A673 (cell line): ENCODE measurements around the gene PACS2. TPM values are rescaled to one million over a fixed set of nuclear protein-coding genes. Genes with fewer than 3 reads are reported as not detected.

ENCODE experiments used
- BruUV-seq: library from RNA; stranded (reverse); fragments of 400-500 nt; replicated peaks from 2 replicates; lab custom pipeline; 2021; lab: Mats Ljungman, UMichigan
- CTCF ChIA-PET: fragments of 300-600 bp; sonication (Branson Sonifier 250); formaldehyde crosslinking; loops from one replicate; lab custom pipeline; 2022; ENCODE audit warnings: antibody characterized with exemption; lab: Charles Lee
- POLR2A ChIA-PET: fragments of 300-600 bp; sonication (Branson Sonifier 250); formaldehyde crosslinking; loops from one replicate; lab custom pipeline; 2022; ENCODE audit warnings: antibody characterized with exemption; ENCODE audit not compliant: low non-redundant PET; lab: Charles Lee
- DNase-seq: peaks from one replicate; pipeline ENCODE4 v3.0.0-alpha.2; 2015; ENCODE audit warnings: low spot score
- H3K27ac ChIP-seq: fragments of 200-600 bp; sonication (generic); 2 replicates; pipeline ENCODE4 v1.5.1; 2016; ENCODE audit warnings: mixed run types, low read depth, mild to moderate bottlenecking, mixed read lengths, antibody characterized with exemption, low read length; ENCODE audit not compliant: poor library complexity, severe bottlenecking
- H3K27me3 ChIP-seq: fragments of 200-600 bp; sonication (generic); replicated peaks from 2 replicates; pipeline ENCODE4 v1.6.1; 2017; ENCODE audit warnings: mixed run types, low read depth, mild to moderate bottlenecking, mixed read lengths, antibody characterized with exemption, low read length; ENCODE audit not compliant: insufficient read depth, poor library complexity
- H3K36me3 ChIP-seq: fragments of 200-600 bp; sonication (generic); 2 replicates; pipeline ENCODE4 v1.6.1; 2016; ENCODE audit warnings: mixed run types, mild to moderate bottlenecking, mixed read lengths, antibody characterized with exemption, low read length; ENCODE audit not compliant: insufficient read depth, poor library complexity, severe bottlenecking
- H3K4me1 ChIP-seq: fragments of 200-600 bp; sonication (generic); 2 replicates; pipeline ENCODE4 v1.6.1; 2017; ENCODE audit warnings: mixed run types, mild to moderate bottlenecking, mixed read lengths, antibody characterized with exemption, low read length; ENCODE audit not compliant: insufficient read depth, poor library complexity, severe bottlenecking
- H3K4me3 ChIP-seq: fragments of 200-600 bp; sonication (generic); 2 replicates; pipeline ENCODE4 v1.5.1; 2016; ENCODE audit warnings: low read depth, mixed run types, mild to moderate bottlenecking, mixed read lengths, low read length; ENCODE audit not compliant: poor library complexity, severe bottlenecking
- H3K9me3 ChIP-seq: fragments of 200-600 bp; sonication (generic); 2 replicates; pipeline ENCODE4 v1.6.1; 2016; ENCODE audit warnings: mixed run types, low read depth, mild to moderate bottlenecking, mixed read lengths, antibody characterized with exemption, low read length; ENCODE audit not compliant: poor library complexity, severe bottlenecking
- EZH2 ChIP-seq: fragments of 200-600 bp; sonication (generic); IDR thresholded peaks from 2 replicates; pipeline ENCODE4 v1.6.1; 2017; ENCODE audit warnings: borderline replicate concordance, low read depth, mild to moderate bottlenecking, mixed read lengths, antibody characterized with exemption, low read length; ENCODE audit not compliant: poor library complexity, severe bottlenecking
- intact Hi-C: fragments of 100-400 bp; cut with micrococcal nuclease; formaldehyde crosslinking; loops from one replicate; pipeline ENCODE4 v1.10.0; 2022; ENCODE audit not compliant: unreplicated experiment
- total RNA-seq: library from RNA; stranded (reverse); gene quantifications from 2 replicates; pipeline ENCODE4 v1.2.3, GENCODE V29; 2021
- TF ChIP-seq, protein P1 (sequence below): fragments of 300-800, 200-600 bp; sonication (generic); conservative IDR thresholded peaks from 2 replicates; pipeline ENCODE4 v1.5.1; 2017; ENCODE audit warnings: low read depth, mild to moderate bottlenecking, antibody characterized with exemption, low read length, moderate library complexity, mixed read lengths

The PACS2 gene
- total RNA-seq, 1 experiment from 2014 or later: 52.5 TPM

DNA sequence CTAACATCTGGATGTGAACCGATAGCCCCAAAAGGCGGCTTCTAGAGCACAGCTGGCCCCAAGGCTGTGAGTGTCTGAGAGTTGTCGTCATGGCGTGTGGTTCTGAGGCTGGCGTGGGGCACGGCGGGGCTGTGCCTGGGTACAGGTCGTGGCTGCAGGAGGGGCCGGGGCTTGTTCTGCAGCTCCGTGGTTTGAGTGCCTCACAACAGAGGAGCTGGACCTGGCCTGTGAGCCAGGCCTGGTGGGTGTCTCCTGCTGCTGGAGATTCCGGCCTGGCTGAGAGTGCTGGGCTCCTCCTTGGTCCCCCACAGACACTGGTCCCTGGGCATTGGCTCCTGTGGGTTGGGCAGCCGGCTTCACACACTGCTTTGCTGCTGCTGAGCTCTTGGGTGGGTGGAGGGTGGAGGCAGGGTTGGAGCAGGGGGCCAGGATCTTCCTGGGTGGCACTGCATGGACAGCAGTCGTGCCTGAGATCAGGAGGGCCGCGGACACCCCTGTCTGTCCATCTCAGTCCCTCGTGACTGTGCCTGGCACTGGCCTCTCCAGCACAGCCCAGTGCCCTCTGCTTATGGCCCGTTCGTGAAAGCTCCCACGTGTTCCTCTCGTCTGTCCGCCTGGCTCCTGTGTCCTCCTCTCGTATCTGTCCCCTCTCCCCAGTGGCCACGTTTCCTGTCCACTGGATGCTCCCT lies 52.0 kb downstream of the PACS2 start:
- no peak overlapping the region for H3K4me3 ChIP-seq
- POLR2A ChIA-PET: no interaction called here
- TF ChIP-seq, protein P1, sequence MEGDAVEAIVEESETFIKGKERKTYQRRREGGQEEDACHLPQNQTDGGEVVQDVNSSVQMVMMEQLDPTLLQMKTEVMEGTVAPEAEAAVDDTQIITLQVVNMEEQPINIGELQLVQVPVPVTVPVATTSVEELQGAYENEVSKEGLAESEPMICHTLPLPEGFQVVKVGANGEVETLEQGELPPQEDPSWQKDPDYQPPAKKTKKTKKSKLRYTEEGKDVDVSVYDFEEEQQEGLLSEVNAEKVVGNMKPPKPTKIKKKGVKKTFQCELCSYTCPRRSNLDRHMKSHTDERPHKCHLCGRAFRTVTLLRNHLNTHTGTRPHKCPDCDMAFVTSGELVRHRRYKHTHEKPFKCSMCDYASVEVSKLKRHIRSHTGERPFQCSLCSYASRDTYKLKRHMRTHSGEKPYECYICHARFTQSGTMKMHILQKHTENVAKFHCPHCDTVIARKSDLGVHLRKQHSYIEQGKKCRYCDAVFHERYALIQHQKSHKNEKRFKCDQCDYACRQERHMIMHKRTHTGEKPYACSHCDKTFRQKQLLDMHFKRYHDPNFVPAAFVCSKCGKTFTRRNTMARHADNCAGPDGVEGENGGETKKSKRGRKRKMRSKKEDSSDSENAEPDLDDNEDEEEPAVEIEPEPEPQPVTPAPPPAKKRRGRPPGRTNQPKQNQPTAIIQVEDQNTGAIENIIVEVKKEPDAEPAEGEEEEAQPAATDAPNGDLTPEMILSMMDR: no peak
- TF ChIP-seq EZH2: no peak
- no peak for DNase-seq
- no TSS peak for BruUV-seq
- no peak overlapping the region for H3K27ac ChIP-seq
- intact Hi-C loops: no loop called here
- H3K27me3 ChIP-seq: no peaks in the 10 kb centered on the region
- CTCF ChIA-PET: interaction anchor here (0.6 kb wide), 1 partner anchor 141 kb away, joined by 8 read pairs; no protein-coding TSS in a partner anchor
- H3K36me3 ChIP-seq: no peaks in the 10 kb centered on the region
- H3K4me1 ChIP-seq: peaks cover 10% of the 10 kb centered on the region
- H3K9me3 ChIP-seq: no peaks in the 10 kb centered on the region

GRCh38 chr14:105367116-105368031 lies 52.8 kb downstream of the PACS2 start:
- no peak overlapping the region for H3K4me3 ChIP-seq
- CTCF ChIA-PET: interaction anchor here (0.6 to 1.4 kb wide), 2 partner anchors 123 to 140 kb away, joined by 3 to 8 read pairs; no protein-coding TSS in a partner anchor
- POLR2A ChIA-PET: no interaction called here
- intact Hi-C loops: no loop called here
- no TSS peak for BruUV-seq
- no peaks in the 10 kb centered on the region for H3K9me3 ChIP-seq
- peaks cover 10% of the 10 kb centered on the region for H3K4me1 ChIP-seq
- H3K27me3 ChIP-seq: no peaks in the 10 kb centered on the region
- TF ChIP-seq, protein P1: no peak
- TF ChIP-seq EZH2: no peak
- H3K36me3 ChIP-seq: no peaks in the 10 kb centered on the region
- DNase-seq: no peak
- H3K27ac ChIP-seq: no peak overlapping the region

DNA sequence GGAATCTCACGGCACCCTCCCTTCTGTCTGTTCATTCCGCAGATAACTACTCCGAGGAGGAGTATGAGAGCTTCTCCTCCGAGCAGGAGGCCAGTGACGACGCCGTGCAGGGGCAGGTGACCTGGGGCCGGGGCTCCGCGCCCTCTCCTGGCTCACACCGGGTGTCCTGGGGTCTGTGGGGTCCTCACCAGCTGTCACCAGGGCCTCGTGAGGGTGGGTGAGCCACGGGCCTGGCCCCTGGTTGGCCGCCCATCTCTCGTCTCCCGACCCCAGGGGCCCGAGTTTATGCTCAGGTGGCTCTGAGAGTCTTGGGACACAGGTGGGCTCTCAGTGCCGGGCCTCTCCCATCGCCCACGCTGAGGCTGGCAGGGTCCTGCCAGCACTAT lies 53.5 kb downstream of the PACS2 start:
- no peaks in the 10 kb centered on the region for H3K27me3 ChIP-seq
- H3K4me3 ChIP-seq: no peak overlapping the region
- DNase-seq: no peak
- H3K36me3 ChIP-seq: no peaks in the 10 kb centered on the region
- TF ChIP-seq EZH2: no peak
- TF ChIP-seq, protein P1: no peak
- ChIA-PET CTCF (interaction anchor here (1.4 kb wide), 1 partner anchor 122 kb away, joined by 3 read pairs; no protein-coding TSS in a partner anchor), POLR2A (no interaction called here)
- no peaks in the 10 kb centered on the region for H3K9me3 ChIP-seq
- no peak overlapping the region for H3K27ac ChIP-seq
- H3K4me1 ChIP-seq: peaks cover 10% of the 10 kb centered on the region
- intact Hi-C loops: no loop called here
- no TSS peak for BruUV-seq
